Measurements from ENCODE around the gene UBALD2. TPM values are rescaled to one million over a fixed set of nuclear protein-coding genes. Genes with fewer than 3 reads are reported as not detected.

The UBALD2 gene
- total RNA-seq, 1 donor from 2014 or later, result 21.5 TPM

- TF ChIP-seq CTCF (conservative IDR thresholded peaks at IDR 0.05), result no peak
- DNase-seq (ENCODE audit: low read depth, low spot score), result no peak
- Mint-ChIP-seq H3K36me3 (ENCODE audit: low read depth) (no peaks in the 10 kb centered on the region), H3K27me3 (ENCODE audit: low read depth) (no peaks in the 10 kb centered on the region), H3K4me3 (peak overlapping the region; percentile 87), H3K9me3 (no peaks in the 10 kb centered on the region), H3K4me1 (peaks cover 28% of the 10 kb centered on the region), H3K27ac (ENCODE audit: unreplicated experiment) (no peak overlapping the region)
Observed at GRCh38 chr17:76237859-76238313, 27.3 kb upstream of the UBALD2 start.

GRCh38 chr17:76238847-76239537, 26.2 kb upstream of the UBALD2 start:
- Mint-ChIP-seq H3K27ac (ENCODE audit: unreplicated experiment) (no peak overlapping the region), H3K27me3 (ENCODE audit: low read depth) (no peaks in the 10 kb centered on the region), H3K9me3 (no peaks in the 10 kb centered on the region), H3K36me3 (ENCODE audit: low read depth) (no peaks in the 10 kb centered on the region), H3K4me1 (peaks cover 28% of the 10 kb centered on the region), H3K4me3 (peak overlapping the region; percentile 87)
- DNase-seq (ENCODE audit: low read depth, low spot score), result no peak
- no peak for TF ChIP-seq CTCF (conservative IDR thresholded peaks at IDR 0.05)

DNA sequence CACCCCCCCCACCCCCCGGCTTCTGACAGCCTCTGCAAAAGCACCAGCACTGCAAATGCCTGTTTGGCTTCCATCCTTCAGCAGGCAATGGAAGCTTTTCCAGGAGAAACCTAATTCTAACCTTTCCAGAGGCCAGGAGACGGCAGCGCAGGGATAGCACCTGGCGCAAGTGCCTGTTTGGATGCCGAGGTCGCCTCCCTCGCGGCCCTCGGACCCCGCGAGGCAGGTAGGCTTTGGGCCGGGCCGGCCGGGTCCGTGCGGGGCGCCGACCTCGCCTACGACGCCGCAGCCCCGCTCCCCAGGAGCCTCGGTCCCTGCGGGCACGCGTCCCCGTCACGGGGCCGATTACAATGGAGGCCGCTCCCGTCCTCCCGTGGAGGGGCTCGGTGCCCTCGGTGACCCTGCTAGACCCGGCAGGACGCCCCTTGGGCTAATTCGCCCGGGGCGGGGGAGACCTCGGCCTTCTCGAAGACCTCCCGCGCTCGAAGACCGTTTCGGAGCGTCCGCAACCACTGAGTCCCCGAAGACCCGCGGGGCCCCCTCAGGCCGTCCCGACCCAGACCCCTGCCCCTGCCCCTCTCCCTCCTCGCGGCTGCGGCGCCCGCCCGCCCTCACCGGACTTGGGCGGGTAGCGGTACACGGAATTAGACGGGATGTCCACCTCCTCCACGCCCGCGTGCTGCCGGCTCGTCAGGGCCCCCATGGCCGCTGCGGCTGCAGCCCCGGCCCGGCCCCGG, 25.4 kb upstream of the UBALD2 start:
- Mint-ChIP-seq H3K9me3 (no peaks in the 10 kb centered on the region), H3K36me3 (ENCODE audit: low read depth) (no peaks in the 10 kb centered on the region), H3K4me3 (peak overlapping the region; percentile 87), H3K27ac (ENCODE audit: unreplicated experiment) (no peak overlapping the region), H3K4me1 (peaks cover 28% of the 10 kb centered on the region), H3K27me3 (ENCODE audit: low read depth) (no peaks in the 10 kb centered on the region)
- DNase-seq (ENCODE audit: low read depth, low spot score), result no peak
- no peak for TF ChIP-seq CTCF (conservative IDR thresholded peaks at IDR 0.05)

- no peak for TF ChIP-seq CTCF (conservative IDR thresholded peaks at IDR 0.05)
- Mint-ChIP-seq H3K27ac (ENCODE audit: unreplicated experiment) (peak within 1 kb of the TSS; percentile 93), H3K27me3 (ENCODE audit: low read depth) (no peaks in the 10 kb centered on the region), H3K4me3 (peak within 1 kb of the TSS; percentile 87), H3K4me1 (peaks cover 28% of the 10 kb centered on the region), H3K9me3 (no peaks in the 10 kb centered on the region), H3K36me3 (ENCODE audit: low read depth) (no peaks in the 10 kb centered on the region)
- DNase-seq (ENCODE audit: low read depth, low spot score), result peak; percentile 66
Observed at GRCh38 chr17:76240461-76241203, 24.5 kb upstream of the UBALD2 start, which contains the start of gene RNF157. Gene RNF157 (minus strand): TSS chr17:76240493. CDS start chr17:76240240, 253 bp downstream.

- peak overlapping the region; percentile 93 for H3K27ac Mint-ChIP-seq (ENCODE audit: unreplicated experiment)
- H3K36me3 Mint-ChIP-seq (ENCODE audit: low read depth), result no peaks in the 10 kb centered on the region
- no peak for DNase-seq (ENCODE audit: low read depth, low spot score)
- peak overlapping the region; percentile 86 for H3K4me3 Mint-ChIP-seq
- peaks cover 31% of the 10 kb centered on the region for H3K4me1 Mint-ChIP-seq
- no peaks in the 10 kb centered on the region for H3K27me3 Mint-ChIP-seq (ENCODE audit: low read depth)
- no peaks in the 10 kb centered on the region for H3K9me3 Mint-ChIP-seq
- TF ChIP-seq CTCF (conservative IDR thresholded peaks at IDR 0.05), result no peak
Observed at GRCh38 chr17:76241204-76241538, 24.0 kb upstream of the UBALD2 start.

Data from neural crest cell (in vitro differentiated cells).